Measurements from ENCODE around the gene SULF2.
A peak's percentile ranks its signal among the peaks of the same experiment; 100 is the strongest.

SULF2 gene

DNA sequence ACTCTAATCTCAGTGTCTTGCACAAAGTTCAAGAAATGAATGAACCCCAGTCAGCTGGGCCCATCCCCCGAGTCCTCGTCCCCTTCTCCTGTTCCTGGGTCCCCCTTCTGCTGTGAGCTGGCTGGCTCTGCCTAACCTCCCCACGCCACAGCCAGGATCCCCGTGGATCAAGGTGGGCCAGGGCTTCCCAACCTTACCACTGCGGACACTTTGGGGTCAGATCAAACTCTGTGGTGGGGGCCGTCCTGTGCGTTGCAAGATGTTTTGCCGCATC is 116.2 kb downstream of the SULF2 start:
- DNase-seq (ENCODE audit: low spot score): no peak

DNA sequence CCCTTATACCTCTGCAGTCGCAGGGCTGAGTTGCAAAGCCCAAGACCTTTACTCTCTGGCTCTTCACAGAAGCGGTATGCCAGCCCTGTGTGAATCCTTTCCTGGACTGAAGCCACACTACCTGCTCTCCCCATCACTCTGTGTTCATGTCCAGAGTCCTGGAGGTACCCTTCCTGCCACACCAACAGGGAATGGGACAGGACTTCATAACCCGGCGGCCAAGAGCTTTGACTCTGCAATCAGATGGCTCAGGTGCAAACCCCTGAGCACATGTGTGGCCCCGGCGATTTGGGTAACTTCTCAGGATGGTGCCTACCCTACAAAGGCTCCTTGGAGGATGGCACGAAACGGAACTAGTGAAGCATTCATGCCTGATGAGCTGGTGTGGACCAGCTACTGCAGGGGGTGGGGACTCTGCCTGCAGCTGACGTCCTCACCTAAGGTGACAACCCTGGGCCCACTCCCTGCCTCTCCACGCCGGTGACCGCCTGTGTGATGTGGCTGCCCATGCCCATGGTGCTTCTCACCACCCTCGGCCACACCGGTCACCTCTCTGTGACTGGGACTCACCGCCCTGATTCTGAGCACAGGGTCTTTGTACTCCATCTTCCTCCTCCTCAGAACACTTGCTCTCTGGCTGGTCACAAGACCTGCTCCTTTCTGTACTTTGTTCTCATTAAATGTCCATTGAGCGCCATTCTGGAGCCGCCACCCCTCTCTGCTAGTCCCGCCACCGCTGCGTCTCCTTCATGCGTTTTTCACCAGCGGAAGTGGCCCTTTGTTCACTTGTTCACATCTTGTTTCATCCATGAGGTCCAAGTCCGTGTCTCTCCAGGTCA is 116.7 kb downstream of the SULF2 start:
- no peak for DNase-seq (ENCODE audit: low spot score)

DNA sequence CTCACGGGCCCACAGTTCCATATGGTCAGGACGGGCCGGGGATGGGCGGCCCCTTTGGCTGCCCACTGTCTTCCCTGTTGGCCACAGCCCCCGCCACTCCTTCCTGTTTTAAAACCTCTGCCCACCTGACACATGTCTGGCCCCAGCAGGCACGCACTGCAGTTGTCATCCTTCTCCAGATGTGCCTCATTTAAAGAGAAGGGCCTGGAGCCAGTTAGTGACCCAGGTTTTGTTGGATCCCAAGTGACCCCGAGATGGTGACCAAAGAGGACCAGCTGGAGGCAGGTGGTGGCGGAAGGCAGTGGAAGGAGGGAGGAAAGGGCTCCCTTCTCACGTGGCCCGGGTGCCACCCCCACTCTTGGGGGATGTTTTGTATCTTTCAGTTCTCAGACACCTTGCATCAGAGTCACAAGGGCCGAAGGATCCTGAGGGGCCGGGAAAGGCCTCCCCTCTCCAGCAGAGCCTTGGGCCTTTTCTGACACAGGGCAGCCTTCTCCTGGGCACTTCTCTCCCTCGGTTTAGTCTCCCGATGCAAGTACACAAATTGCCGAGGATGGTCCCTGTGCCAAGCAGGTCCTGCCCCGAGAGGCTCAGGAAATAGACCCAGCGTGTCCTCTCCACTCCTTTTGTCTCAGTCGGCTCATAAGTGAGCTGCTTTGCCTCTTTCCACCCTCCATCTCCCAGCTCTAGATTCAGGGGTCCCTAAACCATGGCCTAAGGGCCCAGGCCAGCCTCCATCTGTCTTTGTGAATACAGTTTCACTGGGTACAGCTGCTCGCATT is 117.6 kb downstream of the SULF2 start:
- DNase-seq (ENCODE audit: low spot score): no peak

DNA sequence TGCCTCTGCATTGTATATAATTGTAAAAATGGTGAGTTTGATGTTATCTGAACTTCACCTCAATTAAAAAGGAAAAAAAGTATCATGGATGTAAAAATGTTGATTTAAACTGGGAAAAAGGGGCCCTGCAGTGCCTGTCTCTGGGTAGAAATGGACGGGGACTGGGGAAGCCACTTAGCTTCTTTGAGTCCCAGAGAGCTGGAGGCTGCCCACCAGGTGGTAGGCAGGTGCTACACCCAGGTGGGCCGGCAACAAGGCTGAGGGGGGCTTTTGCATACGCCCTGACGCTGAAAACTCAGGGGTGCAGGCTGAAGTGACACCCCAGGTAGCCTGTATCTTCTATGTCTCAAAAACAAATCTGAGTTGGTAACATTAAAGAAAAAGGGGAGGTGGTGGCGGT is 118.2 kb downstream of the SULF2 start:
- no peak for DNase-seq (ENCODE audit: low spot score)

DNA sequence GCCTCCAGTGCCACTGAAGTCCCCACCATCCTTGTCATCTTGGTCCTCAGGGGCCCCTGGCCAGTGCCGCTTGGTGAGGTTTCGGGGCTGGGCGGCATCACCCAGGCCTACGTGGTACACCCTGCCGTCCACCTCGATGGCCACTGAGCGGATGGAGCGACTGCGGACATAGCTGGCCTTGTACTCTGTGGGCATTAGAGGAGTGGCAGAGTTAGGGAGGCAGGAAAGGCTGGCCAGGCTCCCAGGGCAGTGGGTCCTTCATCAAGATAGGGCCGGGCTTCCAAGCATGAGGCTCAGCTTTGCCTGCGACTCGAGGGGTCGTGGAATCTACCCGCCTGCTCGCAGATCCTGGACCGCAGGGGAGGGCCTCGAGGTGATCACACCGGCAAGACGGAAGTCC is 119.0 kb downstream of the SULF2 start:
- no peak for DNase-seq (ENCODE audit: low spot score)

DNA sequence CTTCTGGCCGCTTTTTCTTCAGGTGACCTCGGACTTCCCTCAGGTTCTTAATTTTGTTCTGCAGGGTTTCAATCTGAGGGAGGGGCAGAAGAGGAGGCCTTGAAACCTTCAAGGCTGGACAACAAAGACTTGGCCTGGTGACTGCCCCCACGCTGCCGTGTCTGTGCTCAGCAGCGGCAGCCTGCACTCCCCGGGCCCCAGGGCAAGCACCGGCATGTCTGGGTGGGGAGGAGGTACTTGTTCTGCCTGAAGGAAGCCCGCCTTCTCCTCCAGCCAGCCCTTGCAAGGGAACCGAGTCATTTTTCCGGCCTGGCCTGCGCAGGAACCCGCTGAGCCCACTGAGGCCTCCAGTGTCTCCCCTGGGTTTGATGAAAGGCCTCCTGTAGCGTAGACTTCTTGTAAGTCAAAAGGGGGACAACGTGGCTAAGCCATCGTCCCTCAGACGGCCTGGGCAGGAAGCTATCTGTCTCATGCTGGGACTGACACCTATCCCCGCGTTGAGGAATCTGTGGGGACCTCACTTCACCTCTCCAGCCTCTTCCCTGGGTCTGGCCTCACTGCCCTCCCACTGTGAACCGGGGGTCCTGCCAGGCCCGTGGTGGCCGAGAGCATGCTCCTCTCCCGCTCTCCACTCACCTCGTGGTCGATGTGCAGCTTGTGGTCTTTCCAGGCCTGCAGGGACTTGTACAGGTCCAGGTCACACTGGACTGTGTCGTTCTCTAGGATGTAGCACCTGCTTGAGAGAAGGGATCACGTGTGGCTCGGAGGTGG is 119.9 kb downstream of the SULF2 start:
- DNase-seq (ENCODE audit: low spot score): no peak

DNA sequence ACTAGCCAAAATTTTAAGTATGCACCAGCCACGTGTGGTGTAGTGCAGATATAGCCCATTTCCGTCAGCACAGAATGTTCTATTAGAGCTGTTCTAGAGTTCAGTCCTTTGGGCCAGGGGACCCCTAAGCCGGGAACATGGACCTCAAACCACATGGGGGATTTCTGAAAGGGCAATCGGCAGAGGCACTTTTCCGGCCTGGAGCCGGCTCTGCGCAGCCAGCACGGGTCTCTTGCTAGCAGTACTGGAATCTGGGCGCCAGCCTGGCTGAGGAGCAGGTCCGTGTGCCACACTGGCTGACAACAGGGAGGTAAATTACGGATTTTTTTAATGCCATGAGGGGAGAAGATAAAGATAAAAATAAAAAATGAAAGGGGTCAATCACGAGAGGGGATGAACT is 120.5 kb downstream of the SULF2 start:
- no peak for DNase-seq (ENCODE audit: low spot score)

DNA sequence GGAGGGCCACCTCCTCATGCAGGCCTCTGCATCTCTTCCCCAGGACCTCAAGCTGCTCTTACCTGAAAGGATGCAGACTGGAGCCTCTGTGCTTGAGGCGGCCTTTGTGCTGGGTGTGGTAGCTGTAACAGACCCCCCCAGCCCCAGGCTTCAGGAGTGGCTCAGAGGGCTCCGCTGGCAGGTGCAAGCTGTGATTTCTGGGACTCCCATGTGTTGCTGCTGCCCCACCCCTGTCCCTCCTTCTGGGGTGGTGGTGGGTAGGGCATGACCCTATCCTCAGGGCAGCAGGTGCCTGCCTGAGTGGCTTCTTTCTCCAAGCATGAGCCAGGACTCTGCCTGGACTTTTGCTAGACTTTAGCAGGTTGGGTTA is 121.2 kb downstream of the SULF2 start:
- DNase-seq (ENCODE audit: low spot score): no peak

DNA sequence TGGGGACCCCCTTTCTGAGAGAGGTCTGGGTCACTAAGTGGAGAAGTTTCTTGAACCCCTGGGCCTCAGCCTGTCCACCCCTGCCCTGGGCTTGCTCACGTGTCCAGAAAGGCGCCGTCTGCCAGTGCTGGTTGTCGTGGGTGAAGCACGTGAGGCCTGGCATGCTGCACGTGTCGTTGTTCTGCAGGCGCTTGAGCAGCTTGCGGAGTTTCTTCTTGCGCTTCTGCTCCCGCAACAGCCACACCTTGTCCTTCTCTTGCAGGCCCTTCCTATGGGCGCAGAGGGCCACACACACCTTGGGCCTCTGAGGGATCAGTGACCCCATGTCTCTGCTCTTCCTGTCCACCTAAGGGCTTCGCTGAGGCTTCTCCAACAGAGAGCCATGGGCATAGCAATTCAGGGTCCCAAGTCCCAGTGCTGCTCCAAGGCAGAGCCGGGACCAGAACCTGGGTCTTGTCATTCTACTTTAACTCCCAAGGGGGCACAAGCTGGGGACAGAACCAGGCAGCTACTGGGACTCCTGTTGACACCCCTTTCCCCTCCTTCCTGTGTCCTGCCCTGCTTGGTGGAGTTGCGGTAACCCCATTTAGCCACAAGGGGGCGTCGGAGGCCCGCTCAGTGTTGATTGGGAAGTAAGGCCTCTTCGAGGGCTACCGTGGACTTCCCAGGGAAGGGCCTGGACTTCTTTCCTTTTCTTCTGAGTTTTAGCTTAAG is 121.8 kb downstream of the SULF2 start:
- DNase-seq (ENCODE audit: low spot score): peak; percentile 94

DNA sequence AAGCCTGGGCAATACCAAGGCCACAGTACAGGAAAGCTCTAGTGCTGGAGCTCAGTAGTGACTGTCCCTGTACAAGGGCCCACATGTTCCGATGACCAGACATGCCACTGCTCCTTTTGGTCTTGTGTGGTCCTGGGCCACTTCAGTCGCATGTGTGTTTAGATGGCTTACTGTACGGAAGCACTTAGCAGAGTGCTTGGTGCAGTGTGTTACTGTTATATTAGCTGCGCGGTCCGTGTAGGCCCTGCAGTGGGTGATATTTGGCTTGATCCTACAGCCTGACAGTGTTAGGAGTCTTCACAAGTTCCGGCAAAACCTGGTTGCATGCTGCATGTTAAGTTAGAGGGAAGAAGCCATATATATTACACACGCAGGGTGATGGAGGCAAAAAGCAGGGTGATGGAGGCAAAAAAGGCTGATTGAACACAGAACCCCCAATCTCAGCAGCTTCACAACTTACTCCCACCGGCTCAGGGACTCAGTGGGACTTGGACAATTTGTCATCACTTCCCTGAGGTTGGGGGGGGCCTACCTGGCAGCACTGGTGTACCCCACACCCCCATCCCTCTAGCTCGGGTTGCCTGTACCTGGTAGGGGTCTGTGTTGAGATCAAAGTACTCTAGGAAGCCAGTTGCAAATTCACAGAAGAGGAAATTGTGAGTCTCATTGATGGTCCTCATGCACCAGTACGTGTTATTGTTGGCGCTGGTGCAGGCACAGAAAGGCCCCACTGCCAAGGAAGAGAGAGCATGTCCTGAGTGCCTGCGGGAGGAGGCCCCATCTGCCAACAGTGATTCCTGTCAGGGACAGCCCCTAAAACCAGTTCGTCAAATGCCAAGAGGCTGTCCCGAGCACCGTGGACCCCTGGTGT is 122.6 kb downstream of the SULF2 start:
- no peak for DNase-seq (ENCODE audit: low spot score)

DNA sequence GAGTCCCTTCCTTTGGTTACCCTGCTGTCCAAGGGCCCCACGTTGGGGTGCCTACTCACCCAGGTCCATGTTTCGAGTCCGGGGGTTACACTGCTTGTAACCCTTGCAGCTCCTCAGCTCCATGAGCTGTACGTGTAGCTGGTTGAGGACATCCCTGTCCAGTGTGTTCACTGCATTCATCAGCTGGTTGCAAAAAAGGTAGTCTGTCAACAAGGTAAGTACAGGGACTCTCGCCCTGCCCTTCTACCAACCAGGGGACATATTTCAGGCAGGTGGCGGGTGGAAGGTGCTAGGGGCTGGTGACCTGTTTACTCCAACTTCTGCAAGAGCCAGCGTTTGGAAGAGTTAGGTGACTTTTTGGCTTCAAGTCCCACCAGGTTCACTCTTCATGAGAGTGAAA is 123.6 kb downstream of the SULF2 start:
- no peak for DNase-seq (ENCODE audit: low spot score)

DNA sequence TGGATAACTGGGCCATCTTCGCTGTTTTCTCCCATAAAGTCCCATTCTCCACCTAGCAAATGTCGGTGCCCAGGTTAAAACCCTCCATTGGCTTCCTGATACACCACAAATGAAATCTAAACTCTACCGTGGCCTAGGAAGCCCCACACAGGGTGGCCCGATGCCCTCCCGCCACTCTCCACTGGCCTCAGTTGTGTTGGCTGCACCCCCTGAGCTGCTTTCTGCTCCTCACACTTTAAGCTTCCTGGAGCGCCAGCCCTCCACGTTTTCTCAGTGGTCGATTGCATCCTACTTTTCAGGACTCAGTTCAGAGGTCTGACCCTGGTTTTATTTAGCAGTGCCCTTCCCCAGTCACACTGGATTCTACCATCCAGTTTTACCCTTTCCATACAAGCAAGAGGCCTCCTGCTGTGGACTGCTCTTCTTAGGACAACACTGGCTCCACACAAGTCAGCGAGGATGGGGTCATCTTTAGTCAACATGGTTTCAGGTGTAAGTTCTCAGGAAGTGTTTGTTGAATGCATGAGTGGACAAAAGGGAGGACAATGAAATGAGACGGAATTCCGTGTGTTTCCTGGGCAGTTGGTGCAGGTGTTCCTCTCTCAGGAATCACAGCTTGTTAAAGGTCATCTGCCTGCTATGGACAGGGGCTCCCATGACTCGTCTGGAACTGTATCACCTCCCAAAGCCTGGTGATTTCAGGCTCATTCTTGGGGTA is 124.1 kb downstream of the SULF2 start:
- DNase-seq (ENCODE audit: low spot score): no peak

DNA sequence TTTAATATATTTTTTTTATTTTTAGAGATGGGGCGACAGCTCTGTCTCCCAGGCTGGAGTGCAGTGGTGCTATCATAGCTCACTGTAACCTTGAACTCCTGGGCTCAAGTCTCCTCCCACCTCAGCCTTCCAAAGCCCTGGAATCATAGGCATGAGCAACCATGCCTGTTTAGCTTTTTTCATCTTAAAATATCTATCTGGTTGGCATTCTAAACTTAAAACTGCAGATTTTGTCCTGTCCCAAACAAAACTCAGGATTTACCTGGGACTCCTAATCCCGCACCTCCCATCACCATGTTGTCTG is 124.7 kb downstream of the SULF2 start:
- DNase-seq (ENCODE audit: low spot score): no peak

DNA sequence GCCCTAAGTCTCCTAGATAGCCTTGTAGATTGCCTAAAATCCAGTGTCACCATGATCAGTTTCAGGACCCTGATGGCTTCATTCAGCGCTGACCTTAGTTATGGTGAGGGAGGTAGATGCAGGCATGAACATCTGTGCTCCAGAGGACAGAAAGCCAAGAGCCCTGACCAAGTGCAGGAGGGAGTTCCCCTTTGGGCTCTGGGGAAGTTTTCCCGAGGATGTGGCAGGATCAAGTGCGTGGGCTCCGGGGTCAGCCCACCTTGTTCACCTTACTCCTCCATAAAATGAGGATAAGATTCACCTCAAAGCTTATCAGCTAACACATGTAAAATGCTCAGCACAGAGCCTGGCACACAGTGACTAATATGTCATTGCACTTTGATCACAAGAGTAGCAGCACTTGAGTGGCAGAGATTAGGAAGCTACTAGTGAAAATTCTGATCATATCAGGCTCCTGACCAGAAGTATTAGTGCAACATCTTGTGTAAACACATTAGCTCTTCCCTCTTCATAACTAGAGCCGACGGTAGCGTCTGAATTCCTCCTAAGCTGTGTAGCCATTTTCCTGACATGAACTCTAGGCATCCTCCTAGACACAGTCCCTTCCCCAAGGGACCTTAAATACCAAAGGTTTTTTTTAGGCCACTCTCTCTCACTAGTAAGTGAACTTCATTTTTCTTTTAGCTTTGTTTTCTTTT is 125.2 kb downstream of the SULF2 start:
- DNase-seq (ENCODE audit: low spot score): no peak

DNA sequence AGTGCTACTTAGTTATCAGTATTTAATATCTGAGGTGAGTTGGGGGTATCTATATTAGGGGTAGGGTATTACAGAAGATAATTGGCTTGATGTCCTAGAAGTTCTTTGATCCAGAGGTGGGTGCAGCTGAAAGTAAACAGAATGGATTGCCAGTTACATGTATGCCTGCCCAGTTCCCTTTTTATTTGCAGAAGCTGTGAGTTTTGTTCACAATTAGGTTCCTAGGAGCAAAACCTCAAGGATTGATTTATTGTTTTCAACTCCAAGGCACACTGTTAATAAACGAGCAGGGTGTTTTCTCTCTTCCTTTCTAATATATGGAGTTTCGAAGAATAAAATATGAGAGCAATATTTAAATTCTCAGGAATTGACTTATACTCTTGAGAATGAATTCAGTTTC is 129.0 kb downstream of the SULF2 start:
- DNase-seq (ENCODE audit: low spot score): no peak

DNA sequence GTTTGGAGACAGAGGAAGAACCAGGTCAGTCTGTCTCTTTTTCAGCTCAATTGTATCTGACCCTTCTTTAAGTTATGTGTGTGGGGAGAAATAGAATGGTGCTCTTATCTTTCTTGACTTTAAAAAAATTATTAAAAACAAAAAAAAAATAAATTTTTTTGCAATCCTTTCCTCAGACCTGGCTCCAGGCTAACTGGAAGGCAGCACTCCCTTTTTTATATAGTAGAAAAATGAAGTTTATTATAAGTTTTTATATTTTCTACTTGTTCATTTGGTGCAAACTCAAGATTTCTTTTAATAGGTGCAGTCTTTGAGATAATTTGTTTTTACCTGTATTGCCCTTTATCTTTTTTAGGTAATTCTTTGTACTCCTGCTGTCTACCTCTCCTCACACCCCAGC is 129.6 kb downstream of the SULF2 start:
- no peak for DNase-seq (ENCODE audit: low spot score)

DNA sequence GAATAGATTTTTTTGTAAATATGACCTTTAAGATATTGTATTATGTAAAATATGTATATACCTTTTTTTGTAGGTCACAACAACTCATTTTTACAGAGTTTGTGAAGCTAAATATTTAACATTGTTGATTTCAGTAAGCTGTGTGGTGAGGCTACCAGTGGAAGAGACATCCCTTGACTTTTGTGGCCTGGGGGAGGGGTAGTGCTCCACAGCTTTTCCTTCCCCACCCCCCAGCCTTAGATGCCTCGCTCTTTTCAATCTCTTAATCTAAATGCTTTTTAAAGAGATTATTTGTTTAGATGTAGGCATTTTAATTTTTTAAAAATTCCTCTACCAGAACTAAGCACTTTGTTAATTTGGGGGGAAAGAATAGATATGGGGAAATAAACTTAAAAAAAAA is 130.9 kb downstream of the SULF2 start:
- no peak for DNase-seq (ENCODE audit: low spot score)

DNA sequence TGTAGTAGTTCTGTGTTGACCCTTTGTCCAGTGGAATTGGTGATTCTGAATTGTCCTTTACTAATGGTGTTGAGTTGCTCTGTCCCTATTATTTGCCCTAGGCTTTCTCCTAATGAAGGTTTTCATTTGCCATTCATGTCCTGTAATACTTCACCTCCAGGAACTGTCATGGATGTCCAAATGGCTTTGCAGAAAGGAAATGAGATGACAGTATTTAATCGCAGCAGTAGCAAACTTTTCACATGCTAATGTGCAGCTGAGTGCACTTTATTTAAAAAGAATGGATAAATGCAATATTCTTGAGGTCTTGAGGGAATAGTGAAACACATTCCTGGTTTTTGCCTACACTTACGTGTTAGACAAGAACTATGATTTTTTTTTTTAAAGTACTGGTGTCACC is 131.4 kb downstream of the SULF2 start:
- no peak for DNase-seq (ENCODE audit: low spot score)

DNA sequence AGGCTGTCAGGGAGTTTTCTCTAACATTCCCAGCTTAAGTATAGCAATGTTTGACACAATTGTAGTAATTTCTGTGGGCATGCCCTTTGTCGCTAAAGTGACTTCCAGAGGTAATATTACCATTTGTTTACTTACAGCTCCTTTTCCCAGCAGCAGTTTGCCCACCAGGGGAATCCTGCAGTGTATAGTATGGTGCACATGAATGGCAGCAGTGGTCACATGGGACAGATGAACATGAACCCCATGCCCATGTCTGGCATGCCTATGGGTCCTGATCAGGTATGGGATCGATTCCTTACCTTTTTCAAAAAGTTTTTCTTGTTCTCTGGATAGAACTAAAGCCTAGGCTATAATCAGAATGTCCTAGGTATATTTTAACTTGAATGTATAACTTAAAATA is 132.5 kb downstream of the SULF2 start:
- DNase-seq (ENCODE audit: low spot score): no peak

DNA sequence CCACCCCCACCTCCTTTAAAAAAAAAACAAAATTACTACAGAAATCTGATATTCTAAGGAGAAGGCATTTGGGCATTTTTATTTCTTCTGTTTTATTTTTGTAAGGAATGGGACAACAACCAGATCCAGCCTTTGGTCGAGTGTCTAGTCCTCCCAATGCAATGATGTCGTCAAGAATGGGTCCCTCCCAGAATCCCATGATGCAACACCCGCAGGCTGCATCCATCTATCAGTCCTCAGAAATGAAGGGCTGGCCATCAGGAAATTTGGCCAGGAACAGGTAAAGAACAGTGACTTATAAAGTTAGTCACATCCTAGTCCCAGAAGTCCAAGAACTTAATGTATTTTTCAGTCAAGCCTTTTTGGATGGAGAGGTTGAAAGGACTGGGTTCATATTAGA is 133.0 kb downstream of the SULF2 start:
- no peak for DNase-seq (ENCODE audit: low spot score)
